Colonic mucosa (tissue), 4 donors: Measurements from ENCODE around the gene PDZRN3. TPM values are rescaled to one million over a fixed set of nuclear protein-coding genes. Genes with fewer than 3 reads are reported as not detected.

Experiments
- DNase-seq: peaks from one replicate; pipeline ENCODE4 v3.0.0-alpha.2; 2020
- H3K27ac ChIP-seq: fragments of 200-600 bp; one replicate; pipeline ENCODE4 v1.8.0; 2021
- H3K27me3 ChIP-seq: fragments of 200-600 bp; one replicate; pipeline ENCODE4 v1.8.0; 2021
- H3K36me3 ChIP-seq: fragments of 200-600 bp; one replicate; pipeline ENCODE4 v1.8.0; 2021
- H3K4me1 ChIP-seq: fragments of 200-600 bp; one replicate; pipeline ENCODE4 v1.8.0; 2021; ENCODE audit warnings: mild to moderate bottlenecking
- H3K4me3 ChIP-seq: fragments of 200-600 bp; one replicate; pipeline ENCODE4 v1.8.0; 2021
- H3K9ac ChIP-seq, 2 donors: one replicate each; pipeline ENCODE4 v1.7.0; 2013; ENCODE audit warnings: control low read depth in 2 of 2, low read depth in 2 of 2, low read length in 2 of 2
- H3K9me3 ChIP-seq: fragments of 200-600 bp; one replicate; pipeline ENCODE4 v1.8.0; 2021
- CTCF ChIP-seq: fragments of 200-600 bp; IDR thresholded peaks from one replicate; pipeline ENCODE4 v1.8.0; 2022; ENCODE audit warnings: antibody characterized with exemption, mild to moderate bottlenecking
- intact Hi-C: fragments of 100-400 bp; cut with DNase I; formaldehyde crosslinking; loops from one replicate; pipeline ENCODE4 v1.14.1; 2022
- total RNA-seq, 2 donors: library from RNA; stranded (reverse); fragmentation: NEBNext Ultra II Directional in 1 of 2; extraction: Animal tissue kit (Norgen Biotek cat#: 25700) in 1 of 2; gene quantifications; one replicate each; pipeline ENCODE4 v1.2.1, GENCODE V29; 2021
- donor health status: healthy.
- donor health status: DM: no; HTN: no; CAD: no.
- donor health status: DM: no; HTN: no; CAD: no.

The PDZRN3 gene
- total RNA-seq, 2 donors from 2014 or later = 13.6 to 19.1 TPM

GRCh38 chr3:73419179-73419803 is 205.4 kb downstream of the PDZRN3 start:
- Histone ChIP-seq H3K4me3 (no peak overlapping the region), H3K36me3 (no peaks in the 10 kb centered on the region), H3K27ac (no peak overlapping the region), H3K27me3 (no peaks in the 10 kb centered on the region), H3K9ac (no peak overlapping the region), H3K4me1 (no peaks in the 10 kb centered on the region), H3K9me3 (no peaks in the 10 kb centered on the region)
- intact Hi-C loops = no loop called here
- no peak for TF ChIP-seq CTCF
- no peak for DNase-seq

GRCh38 chr3:73418681-73419080 is 206.1 kb downstream of the PDZRN3 start:
- DNase-seq = no peak
- Histone ChIP-seq H3K4me3 (no peak overlapping the region), H3K9ac (no peak overlapping the region), H3K27me3 (no peaks in the 10 kb centered on the region), H3K36me3 (no peaks in the 10 kb centered on the region), H3K27ac (no peak overlapping the region), H3K4me1 (no peaks in the 10 kb centered on the region), H3K9me3 (no peaks in the 10 kb centered on the region)
- intact Hi-C loops = no loop called here
- no peak for TF ChIP-seq CTCF

GRCh38 chr3:73415118-73415517 is 209.6 kb downstream of the PDZRN3 start:
- Histone ChIP-seq H3K36me3 (no peaks in the 10 kb centered on the region), H3K27ac (no peak overlapping the region), H3K4me3 (no peak overlapping the region), H3K27me3 (no peaks in the 10 kb centered on the region), H3K9ac (no peak overlapping the region), H3K9me3 (no peaks in the 10 kb centered on the region), H3K4me1 (peaks cover 3% of the 10 kb centered on the region)
- no peak for DNase-seq
- TF ChIP-seq CTCF = no peak
- intact Hi-C loops = no loop called here

- Histone ChIP-seq H3K27ac (no peak overlapping the region), H3K4me1 (peaks cover 3% of the 10 kb centered on the region)
- intact Hi-C loops = no loop called here
These were observed 211.1 kb downstream of the PDZRN3 start for GRCh38 chr3:73413619-73414018.

GRCh38 chr3:73411993-73412392 is 212.7 kb downstream of the PDZRN3 start:
- Histone ChIP-seq H3K4me1 (peaks cover 3% of the 10 kb centered on the region), H3K27me3 (no peaks in the 10 kb centered on the region), H3K36me3 (no peaks in the 10 kb centered on the region), H3K27ac (no peak overlapping the region), H3K9me3 (no peaks in the 10 kb centered on the region), H3K4me3 (no peak overlapping the region), H3K9ac (no peak overlapping the region)
- intact Hi-C loops = no loop called here
- DNase-seq = no peak
- TF ChIP-seq CTCF = no peak

More at GRCh38 chr3:73413619-73414018, 211.1 kb downstream of the PDZRN3 start:
- no peaks in the 10 kb centered on the region for H3K36me3 ChIP-seq
- DNase-seq = no peak
- TF ChIP-seq CTCF = no peak
- no peaks in the 10 kb centered on the region for H3K9me3 ChIP-seq
- no peak overlapping the region for H3K4me3 ChIP-seq
- no peaks in the 10 kb centered on the region for H3K27me3 ChIP-seq
- no peak overlapping the region for H3K9ac ChIP-seq
